Peyer's patch (tissue), 4 donors: ENCODE results near the gene FLACC1.

Source experiments
- CTCF ChIP-seq, 6 experiments: fragments of 450-650 bp in 4 of 6; fragments of 200-600 bp in 2 of 6; sonication (generic) in 1 of 6; IDR thresholded peaks; one replicate each; pipeline ENCODE4 v1.5.1; 2017 to 2019; ENCODE audit warnings: antibody characterized with exemption in 6 of 6, mild to moderate bottlenecking in 3 of 6, moderate library complexity in 1 of 6
- POLR2A ChIP-seq, 2 donors: fragments of 450-650 bp; IDR thresholded peaks; one replicate each; pipeline ENCODE4 v1.5.1; 2017; ENCODE audit warnings: antibody characterized with exemption in 2 of 2, mild to moderate bottlenecking in 2 of 2, moderate library complexity in 2 of 2

DNA sequence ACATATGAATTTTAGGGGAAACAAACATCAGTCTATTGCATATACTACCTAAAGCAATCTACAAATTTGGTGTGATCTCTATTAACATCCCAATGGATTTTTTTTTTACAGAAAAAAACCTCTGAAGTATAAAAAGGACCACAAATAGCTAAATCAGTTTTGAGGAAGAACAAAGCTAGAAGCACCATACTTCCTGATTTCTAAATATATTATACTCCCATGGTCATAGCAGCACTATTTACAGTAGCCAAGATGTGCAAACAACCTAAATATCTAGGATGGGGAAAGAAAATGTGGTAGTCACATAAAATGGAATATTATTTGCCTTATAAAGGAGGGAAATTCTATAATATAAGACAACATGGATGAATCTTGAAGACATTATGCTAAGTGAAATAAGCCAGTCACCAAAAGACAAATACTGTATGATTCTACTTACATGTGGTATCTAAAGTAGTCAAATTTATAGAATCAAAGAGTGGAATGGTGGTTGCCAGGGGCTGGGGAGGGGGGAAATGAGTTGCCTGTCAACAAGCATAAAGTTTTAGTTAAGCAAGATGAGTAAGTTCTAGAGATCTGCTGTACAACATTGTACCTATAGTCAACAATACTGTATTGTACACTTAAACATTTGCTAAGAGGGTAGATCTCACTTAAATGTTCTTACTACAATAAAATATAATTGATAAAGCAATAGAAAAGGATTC lies 114.4 kb downstream of the FLACC1 start:
- TF ChIP-seq CTCF (IDR thresholded peaks at IDR 0.05) (no peak), POLR2A (IDR thresholded peaks at IDR 0.05) (no peak)
